ENCODE results near the gene CENATAC.
"Not testable (repeated sequence)": the region's sequence is repeated elsewhere in the genome, so short reads cannot be mapped to it uniquely, and the experiment has no call there.

Gene CENATAC

DNA sequence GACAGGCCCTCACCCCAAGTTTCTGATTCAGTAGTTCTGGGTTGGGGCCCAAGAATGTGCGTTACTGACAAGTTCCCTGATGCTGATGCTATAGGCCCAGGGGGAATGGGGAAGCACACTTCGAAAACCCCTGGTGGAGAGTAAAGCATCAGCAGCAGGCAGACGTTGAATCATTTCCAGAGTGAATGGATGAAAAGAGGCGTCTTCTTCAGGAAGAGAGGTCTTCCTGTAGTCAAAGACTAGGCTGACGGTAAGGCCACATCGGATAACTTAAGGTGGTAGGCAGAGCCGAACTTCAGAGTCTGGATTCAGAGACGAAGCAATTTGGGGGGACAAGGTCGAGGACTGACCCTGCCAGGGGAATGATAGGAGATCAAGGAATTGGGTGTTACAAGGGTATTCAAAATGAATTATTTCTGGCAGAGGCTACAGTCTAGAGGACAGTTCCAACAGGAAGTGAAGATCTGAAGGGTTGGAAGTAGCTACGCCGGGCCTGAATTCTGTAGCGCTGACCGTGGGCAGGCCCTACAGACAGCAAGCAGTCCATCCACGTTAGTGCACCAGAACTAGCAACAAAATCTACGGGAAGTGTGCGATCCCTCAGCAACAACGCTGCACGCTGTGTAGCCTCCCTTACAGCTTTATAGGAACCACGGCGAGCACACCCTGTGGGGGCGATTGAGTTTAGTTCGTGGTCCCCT lies 862 bp upstream of the CENATAC start:
- peak in 1 of 2 donors; percentile 35 for DNase-seq (ENCODE audit: low read depth in 2 of 2)

DNA sequence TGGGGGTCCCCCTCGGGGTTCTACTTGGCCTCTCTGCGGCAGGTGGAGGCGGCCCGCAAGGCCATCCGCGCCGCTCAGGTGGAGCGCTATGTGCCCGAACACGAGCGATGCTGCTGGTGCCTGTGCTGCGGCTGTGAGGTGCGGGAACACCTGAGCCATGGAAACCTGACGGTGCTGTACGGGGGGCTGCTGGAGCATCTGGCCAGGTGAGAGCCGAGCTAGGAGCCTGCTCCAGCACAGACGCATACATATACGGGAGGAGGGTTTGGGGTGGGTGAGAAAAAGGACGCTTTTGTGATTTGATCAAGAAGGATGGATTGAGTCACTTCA lies 415 bp downstream of the CENATAC start:
- DNase-seq (ENCODE audit: low read depth in 2 of 2): no peak

DNA sequence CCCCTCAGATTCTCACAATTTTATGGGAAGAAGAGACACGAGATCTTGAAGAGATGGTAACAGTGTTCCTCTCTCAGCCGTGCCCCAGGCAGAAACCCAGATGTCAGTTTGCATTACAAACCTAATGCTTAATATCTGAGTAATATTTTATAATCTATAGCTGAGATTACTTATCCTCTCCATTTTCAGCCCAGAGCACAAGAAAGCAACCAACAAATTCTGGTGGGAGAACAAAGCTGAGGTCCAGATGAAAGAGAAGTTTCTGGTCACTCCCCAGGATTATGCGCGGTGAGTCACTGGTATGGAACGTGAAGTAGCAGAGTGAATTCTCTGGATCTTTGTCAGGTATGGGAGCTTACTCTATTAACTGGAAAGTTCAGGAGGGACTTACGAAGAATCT lies 884 bp downstream of the CENATAC start:
- no peak for DNase-seq (ENCODE audit: low read depth in 2 of 2)

DNA sequence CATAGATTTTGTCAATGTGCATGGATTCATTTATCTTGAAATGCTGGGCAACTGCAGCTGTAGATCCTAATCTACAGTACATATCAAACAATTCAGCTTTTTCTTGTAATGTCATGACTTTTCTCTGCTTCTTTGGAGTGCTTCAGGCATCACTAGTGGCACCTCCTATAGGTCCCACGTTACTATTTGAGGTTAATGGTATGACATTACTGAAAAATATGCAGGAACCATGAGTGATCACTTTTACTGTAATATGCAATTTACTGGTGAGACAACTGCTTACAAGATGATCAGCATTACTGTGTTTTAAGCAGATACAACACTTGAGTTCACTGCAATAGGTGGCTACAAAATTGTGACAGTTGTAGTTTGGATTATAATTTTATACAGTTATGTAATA lies 3.0 kb downstream of the CENATAC start:
- DNase-seq (ENCODE audit: low read depth in 2 of 2): no peak

DNA sequence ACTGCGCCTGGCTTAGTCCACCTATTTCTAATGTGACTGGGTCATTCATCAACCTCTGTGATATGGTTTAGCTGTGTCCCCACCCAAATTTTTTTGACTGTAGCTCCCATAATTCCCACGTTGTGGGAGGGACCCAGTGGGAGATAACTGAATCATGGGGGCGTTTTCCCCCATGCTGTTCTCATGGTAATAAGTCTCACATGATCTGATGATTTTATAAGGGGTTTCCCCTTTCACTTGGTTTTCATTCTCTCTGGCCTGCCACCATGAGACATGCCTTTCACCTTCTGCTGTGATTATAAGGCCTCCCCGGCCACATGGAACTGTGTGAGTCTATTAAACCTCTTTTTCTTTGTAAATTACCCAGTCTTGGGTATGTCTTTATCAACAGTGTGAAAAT lies 8.7 kb downstream of the CENATAC start:
- no peak for DNase-seq (ENCODE audit: low read depth in 2 of 2)

DNA sequence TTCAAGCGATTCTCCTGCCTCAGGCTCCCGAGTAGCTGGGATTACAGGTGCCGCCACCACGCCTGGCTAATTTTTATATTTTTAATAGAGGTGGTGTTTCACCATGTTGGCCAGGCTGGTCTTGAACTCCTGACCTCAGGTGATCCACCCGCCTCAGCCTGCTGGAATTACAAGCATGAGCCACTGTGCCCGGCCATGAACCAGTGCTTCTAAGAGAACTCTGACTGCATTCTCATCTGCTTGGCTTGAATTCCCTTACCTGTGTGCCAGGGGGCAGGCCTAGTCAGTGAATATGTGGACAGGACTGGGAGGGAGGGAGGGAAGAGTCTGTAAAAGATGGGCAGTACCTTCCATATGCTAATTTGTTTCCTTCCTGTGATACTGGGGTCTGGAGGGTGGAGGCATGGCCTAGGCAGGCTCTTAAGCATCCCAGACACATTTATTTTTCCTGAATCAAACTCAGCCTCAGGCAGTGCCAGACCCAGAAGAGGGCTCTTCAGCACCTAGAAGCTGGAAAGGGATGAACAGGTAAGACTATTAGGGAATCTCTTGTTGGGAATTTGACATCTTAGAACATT lies 13.6 kb downstream of the CENATAC start:
- no peak for DNase-seq (ENCODE audit: low read depth in 2 of 2)

DNA sequence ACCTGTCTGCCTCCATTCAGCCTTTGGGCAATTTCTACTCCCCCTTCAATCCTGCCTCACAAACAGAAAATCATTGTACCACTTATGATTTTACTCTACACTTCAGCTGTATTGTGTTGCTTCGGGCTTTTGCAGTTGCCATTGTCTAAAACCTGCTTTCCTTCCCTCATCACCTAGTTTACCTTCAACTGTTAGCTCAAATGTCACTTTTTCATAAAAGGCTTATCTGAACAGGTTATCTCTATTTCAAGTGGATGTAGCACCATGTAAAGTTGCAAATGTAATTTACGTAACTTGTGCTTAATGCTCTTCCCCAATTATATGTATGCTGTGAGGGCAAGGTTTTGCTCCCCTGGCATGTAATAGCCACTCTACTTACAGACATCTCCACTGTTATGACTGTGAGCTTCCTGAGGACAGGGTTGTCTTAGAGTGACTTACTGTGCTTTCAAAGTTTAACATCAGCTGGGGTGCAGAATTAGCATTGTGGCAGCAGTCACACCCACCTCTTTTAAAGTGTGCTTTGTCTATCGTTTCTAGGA lies 14.8 kb downstream of the CENATAC start:
- no peak for DNase-seq (ENCODE audit: low read depth in 2 of 2)

DNA sequence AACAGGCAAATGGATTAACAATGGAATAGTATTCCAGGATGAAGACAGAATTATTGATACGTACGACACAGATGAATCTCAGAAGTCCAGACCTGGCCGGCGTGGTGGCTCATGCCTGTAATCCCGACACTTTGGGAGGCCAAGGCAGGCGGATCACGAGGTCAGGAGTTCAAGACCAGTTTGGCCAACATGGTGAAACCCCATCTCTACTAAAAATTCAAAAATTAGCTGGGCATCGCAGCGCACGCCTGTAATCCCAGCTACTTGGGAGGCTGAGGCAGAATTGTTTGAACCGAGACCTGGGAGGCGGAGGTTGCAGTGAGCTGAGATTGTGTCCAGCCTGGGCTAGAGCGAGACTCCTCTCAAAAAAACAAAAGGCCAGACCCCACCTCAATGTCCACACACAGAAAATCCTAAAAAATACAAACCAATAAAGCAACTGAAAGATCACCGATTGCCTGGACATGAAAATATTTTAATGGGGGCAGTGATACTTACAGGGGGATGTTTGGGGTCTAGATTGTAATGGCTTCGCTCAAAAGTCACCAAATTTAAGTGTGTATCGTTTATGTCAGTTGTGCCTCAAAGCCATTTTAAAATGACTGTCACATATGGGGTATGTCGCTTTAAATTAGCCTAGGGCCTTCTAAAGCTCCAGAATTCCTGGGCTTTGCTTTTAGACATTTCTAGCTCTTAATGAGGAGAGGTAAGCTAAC lies 16.4 kb downstream of the CENATAC start:
- no peak for DNase-seq (ENCODE audit: low read depth in 2 of 2)

DNA sequence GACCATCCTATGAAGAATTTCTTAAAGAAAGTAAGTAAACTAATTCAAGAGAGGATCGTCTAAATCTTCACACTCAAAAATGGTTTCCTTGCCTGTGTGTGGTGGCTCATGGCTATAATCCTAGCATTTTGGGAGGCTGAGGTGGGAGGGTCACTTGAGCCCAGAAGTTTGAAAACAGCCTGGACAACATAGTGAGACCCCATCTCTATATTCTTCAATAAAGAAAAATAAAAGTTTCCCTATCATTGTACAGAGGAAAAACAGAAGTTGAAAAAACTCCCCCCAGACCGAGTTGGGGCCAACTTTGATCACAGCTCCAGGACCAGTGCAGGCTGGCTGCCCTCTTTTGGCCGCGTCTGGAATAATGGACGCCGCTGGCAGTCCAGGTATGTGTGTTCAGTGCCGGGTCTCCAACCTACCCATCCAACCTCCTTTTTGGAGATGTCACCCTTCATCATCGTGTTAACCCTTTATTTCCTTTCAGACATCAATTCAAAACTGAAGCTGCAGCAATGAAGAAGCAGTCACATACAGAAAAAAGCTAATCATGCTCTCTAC lies 17.2 kb downstream of the CENATAC start:
- no peak for DNase-seq (ENCODE audit: low read depth in 2 of 2)

DNA sequence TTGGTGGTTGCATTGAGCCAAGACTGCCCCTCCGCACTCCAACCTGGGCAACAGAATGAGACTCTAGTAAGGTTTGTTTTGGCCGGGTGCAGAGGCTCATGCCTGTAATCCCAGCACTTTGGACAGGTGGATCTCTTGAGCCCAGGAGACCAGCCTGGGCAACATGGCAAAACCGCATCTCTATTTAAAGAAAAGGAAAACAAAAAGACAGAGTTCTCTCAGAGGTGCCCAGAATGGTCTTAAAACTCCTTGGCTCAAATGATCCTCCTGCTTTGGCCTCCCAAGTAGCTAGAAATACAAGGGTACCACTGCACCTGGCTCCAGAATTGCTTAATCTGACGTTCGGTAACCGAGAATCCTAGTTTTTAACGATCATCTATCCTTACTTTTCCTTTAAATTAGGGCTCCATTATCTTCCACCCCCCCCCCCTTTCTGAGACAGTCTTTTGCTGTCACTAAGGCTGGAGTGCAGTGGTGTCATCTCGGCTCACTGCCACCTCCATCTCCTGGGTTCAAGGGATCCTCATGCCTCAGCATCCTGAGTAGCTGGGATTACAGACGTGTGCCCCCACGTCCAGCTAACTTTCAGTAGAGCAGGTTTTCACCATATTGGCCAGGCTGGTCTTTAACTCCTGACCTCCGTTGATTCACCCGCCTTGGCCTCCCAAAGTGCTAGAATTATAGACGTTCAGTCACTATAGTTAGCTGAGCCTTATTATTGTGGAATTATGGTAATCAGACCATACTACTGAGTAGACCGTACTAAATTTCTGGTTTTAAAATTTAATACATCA lies 18.5 kb downstream of the CENATAC start:
- no peak for DNase-seq (ENCODE audit: low read depth in 2 of 2)

DNA sequence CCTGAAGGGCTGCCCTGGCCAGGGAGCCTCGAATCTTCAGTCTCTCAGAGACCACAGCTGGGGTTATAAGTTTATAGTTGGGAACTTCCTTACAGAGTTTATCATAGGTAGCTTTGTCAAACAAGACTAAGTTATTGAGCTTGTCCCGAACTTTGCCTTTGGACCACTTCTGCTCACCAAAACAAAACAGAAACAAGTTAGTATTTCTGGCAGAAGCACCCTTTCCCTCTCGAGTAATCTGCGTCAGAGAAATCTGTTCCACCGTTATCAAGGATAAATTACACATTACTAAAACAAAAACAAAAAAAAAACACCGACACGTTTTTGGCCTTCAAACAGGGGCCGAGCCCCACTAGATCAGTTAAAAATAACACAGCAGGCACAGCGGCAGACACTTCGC lies 19.4 kb downstream of the CENATAC start:
- DNase-seq (ENCODE audit: low read depth in 2 of 2): not testable (repeated sequence)

DNA sequence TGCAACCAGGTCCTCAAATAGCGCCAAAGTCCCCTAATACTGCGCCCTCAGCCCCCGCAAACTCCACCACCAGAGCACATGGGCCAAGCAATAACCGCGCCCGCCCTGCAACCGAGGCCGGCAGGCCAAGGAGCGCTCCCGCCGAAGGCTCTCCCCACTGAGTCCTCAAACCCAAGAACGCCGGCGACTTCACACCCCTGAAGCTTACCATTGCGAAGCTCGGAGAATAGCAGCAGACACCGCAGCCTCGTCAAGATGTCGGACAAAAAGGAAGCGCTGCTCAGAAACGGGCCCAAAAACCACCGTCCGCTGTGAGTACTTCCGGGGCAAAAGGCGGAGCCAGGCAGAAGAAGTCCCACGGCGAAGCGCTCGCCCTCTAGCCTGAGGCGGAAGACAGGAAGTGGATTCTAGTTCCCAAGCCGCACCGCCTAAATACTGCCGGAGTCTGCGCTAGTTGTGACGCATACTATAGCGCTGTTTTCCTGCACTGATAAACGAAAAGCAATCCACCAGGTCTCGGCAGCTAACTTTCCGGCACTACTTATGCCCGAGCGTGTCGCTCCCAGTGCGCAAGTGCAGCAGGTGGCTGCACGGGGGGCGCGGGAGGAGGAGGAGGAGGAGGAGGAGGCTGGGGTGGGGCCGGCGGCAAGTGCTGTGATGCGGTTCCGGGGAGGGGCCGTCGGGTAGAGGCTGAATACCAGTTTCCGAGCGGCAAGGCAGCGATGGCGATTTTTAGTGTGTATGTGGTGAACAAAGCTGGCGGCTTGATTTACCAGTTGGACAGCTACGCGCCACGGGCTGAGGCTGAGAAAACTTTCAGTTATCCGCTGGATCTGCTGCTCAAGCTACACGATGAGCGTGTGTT lies 20.4 kb downstream of the CENATAC start, which contains the start of the genes RPS25 and TRAPPC4:
RPS25 (minus strand) TSS at position 270 of the 865 bp plus-strand sequence; CDS start at position 211, 59 bp downstream.
TRAPPC4 (plus strand) TSS at position 693 of the 865 bp plus-strand sequence; CDS start at position 723, 30 bp downstream.
- peak; percentile 92 for DNase-seq (ENCODE audit: low read depth in 2 of 2)

DNA sequence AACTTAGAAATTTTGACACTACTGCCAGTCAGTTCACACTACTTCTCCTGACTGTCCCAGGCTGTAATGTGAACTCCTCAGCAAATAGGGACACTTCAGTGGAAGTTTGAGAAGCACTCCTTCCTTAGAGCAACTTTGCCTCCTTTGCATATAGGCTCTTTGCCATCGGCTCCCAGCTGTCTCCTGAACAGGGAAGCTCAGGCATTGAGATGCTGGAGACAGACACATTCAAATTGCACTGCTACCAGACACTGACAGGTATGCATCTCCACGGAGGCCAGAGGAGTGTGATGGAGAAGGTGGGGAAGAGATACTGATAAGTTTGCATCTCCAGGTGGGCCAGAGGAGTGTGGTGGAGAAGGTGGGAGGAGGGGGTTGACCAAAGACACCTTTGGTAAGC lies 22.1 kb downstream of the CENATAC start:
- no peak for DNase-seq (ENCODE audit: low read depth in 2 of 2)

DNA sequence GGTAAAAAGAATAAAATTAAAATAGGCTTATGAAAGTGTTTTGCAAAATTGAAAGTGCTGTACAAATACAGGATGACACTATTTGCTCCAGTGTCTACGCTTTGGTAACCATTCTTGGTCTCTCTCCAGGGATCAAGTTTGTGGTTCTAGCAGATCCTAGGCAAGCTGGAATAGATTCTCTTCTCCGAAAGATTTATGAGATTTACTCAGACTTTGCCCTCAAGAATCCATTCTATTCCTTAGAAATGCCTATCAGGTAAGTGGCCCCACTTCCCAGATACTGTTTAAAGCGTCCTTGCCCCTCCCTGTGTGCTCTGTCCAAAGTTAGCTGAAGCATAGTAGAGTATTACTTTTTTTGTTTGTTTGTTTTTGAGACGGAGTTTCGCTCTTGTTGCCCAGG lies 23.7 kb downstream of the CENATAC start:
- DNase-seq (ENCODE audit: low read depth in 2 of 2): no peak

DNA sequence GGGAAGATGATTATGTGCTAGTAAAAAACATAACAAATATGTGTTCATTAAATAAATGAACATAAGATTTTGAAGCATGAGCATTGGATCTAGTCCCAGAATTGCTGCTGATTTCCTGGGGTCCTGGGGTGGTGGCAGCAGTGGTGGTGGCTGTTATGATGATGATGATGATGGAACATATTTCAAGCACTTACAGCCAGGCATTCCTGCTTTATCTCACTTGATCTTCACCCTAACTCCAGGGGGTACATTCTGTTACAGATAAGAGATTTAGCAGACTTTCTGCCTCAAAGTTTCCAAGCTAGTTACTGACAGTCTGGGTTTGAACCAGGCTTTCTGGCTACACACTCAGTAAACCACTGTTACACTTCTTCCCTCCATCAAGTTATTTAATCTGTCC lies 25.8 kb downstream of the CENATAC start:
- no peak for DNase-seq (ENCODE audit: low read depth in 2 of 2)

DNA sequence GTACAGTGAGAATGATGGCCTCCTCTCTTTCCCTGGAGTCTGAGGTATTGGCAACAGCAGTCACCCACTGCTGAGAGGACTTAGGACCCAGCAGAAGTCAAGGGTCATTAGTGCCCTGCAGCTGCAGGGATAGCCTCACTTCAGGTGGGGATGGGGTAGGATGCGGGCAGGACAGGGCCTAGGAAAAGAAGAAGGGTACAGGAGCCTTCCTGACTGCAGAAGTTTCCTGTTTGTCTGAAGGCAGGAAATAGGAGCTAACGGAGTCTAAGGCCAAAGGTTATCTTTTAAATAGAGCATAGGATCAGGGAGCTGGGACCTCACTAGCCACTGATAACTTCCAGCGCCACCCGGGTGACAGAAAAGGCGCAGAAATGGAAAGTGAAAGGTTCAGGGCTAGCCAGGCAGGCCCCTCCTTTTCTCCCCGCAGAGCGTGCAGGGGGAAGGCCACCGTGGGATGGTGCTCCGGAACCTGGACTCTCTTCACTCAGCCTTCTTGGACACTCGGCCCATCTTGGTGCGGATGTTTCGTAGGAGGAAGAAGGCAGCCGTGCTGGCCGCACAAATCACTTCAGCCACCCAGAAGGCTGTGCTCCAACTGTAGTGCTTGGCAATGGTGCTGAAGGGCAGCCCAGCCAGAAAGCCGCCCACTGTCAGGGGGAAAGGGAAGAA lies 26.6 kb downstream of the CENATAC start:
- DNase-seq (ENCODE audit: low read depth in 2 of 2): no peak

DNA sequence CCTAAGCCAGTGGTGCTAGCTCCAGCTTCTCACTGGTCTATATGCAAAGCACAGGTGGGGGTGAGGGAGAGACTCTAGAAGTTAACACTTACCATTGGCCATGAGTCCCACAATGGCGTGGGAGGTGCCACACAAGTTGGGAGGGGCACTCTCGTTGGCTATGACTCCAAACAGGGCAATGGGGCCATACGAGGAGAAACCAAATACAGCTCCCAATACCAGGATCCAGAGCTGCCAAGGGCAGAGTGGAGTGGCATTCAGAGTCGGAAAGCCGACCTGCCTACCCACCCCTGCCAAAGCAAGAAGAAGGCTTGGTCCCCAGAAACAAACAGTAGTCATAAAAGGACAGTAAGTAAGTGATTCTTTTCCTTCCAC lies 27.1 kb downstream of the CENATAC start:
- DNase-seq (ENCODE audit: low read depth in 2 of 2): no peak

DNA sequence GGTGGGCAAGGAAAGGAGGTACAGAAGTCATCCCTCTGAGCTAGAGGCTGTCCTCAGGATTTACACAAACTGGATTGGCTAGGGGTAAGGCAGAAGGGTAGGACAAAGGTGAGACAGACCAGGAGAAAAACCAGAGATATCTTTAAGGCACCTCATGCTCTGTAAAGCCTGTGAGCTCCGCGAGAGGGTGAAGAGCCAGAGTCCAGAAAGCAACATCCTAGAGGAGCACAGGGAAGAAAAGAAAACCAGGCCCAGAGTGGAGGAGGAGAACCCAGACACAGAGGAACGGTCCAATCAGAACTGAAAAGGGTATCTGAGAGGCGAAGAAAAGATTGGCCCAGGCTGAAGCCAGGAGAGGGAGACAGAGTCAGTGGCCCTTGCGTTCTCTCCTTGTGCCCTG lies 27.6 kb downstream of the CENATAC start:
- no peak for DNase-seq (ENCODE audit: low read depth in 2 of 2)

DNA sequence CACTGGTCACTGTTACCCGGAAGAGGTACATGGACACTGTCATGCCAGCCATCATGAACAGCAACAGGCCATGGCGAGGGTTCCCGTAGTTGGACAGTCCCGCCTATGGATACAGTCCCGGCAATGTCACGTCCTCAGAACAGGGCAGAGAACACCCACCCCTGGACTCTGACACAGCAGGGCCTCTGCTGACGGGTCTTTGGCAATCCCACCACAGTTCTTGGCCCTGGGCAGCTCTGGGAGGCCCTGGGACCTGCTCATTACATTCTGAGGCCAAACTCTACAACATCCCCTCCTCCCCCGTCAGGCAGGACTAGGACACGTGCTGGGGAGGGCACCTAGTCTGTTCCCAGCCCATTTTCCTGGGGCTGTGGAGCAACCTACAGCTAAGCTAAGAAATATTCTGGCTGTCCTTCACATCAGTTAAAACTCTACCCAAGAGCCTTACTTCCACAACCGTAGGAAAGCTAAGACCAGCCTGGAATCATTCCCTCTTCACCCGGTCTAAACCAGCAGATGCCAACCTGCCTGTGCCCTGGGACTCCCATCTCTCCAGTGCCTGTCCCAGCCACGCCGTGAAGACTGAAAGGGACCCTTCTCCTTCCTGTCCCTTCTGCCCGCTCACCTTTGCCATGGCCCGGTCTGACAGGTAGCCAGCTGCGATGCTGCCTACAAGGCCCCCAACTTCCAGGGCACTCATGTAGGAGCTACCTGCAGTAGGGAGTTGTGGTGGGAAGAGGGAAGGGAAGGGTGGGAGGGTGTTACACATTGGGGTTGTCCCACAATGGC lies 28.2 kb downstream of the CENATAC start:
- no peak for DNase-seq (ENCODE audit: low read depth in 2 of 2)

Measured in stimulated activated CD8-positive, alpha-beta memory T cell treated with anti-CD3 and anti-CD28 coated beads, Interleukin-15, amount 100 ng/mL, for 48 hours (primary cell).